OCI-LY3 (cell line): ENCODE data around the gene BAD.

Source experiments
- H2AFZ ChIP-seq: fragments of 200-600, 300-600 bp; shearing (Covaris generic); 2 replicates; pipeline ENCODE4 v1.6.0; 2014; ENCODE audit warnings: antibody characterized with exemption, low read depth, low read length
- H3K27ac ChIP-seq: fragments of 200-600, 300-600 bp; sonication (generic); 2 replicates; pipeline ENCODE4 v1.5.1; 2014; ENCODE audit warnings: mild to moderate bottlenecking, low read length, moderate library complexity, mixed read lengths
- H3K27me3 ChIP-seq: fragments of 200-600, 300-600 bp; sonication (generic); 2 replicates; pipeline ENCODE4 v1.6.1; 2014; ENCODE audit warnings: low read depth, low read length, mixed read lengths
- H3K36me3 ChIP-seq: fragments of 200-600, 300-600 bp; sonication (generic); replicated peaks from 2 replicates; pipeline ENCODE3; 2014; ENCODE audit warnings: low read depth, low read length, mixed read lengths
- H3K4me1 ChIP-seq: fragments of 300-600, 200-600 bp; sonication (generic); 2 replicates; pipeline ENCODE4 v1.6.1; 2014; ENCODE audit warnings: low read length, mixed read lengths
- H3K4me2 ChIP-seq: fragments of 200-600, 300-600 bp; sonication (generic); 2 replicates; pipeline ENCODE4 v1.6.1; 2014; ENCODE audit warnings: low read length, mixed read lengths
- H3K4me3 ChIP-seq: fragments of 300-600, 200-600 bp; sonication (generic); 2 replicates; pipeline ENCODE4 v1.5.1; 2014; ENCODE audit warnings: antibody characterized with exemption, mild to moderate bottlenecking, low read length, moderate library complexity
- H3K79me2 ChIP-seq: fragments of 300-600, 200-600 bp; shearing (Covaris generic); 2 replicates; pipeline ENCODE4 v1.6.1; 2014; ENCODE audit warnings: mild to moderate bottlenecking, low read length, mixed read lengths
- H3K9ac ChIP-seq: fragments of 300-600, 200-600 bp; shearing (Covaris generic); 2 replicates; pipeline ENCODE4 v1.6.0; 2014; ENCODE audit warnings: mild to moderate bottlenecking, low read length, moderate library complexity
- H3K9me3 ChIP-seq: fragments of 200-600, 300-600 bp; shearing (Covaris generic); 2 replicates; pipeline ENCODE4 v1.6.1; 2014; ENCODE audit warnings: low read length, mixed read lengths; ENCODE audit not compliant: insufficient read depth
- H4K20me1 ChIP-seq: fragments of 200-600, 300-600 bp; sonication (generic); 2 replicates; pipeline ENCODE4 v1.6.1; 2016; ENCODE audit warnings: low read length, mixed read lengths; ENCODE audit not compliant: insufficient read depth
- CTCF ChIP-seq: fragments of 200-600, 300-600 bp; sonication (generic); IDR thresholded peaks from 2 replicates; pipeline ENCODE4 v1.5.1; 2014; ENCODE audit warnings: antibody characterized with exemption, low read length, low read depth
- EZH2phosphoT487 ChIP-seq: fragments of 200-600 bp; shearing (Covaris generic); IDR thresholded peaks from 2 replicates; pipeline ENCODE4 v1.6.1; 2018; ENCODE audit warnings: antibody characterized with exemption, mixed run types, low read depth

BAD gene

GRCh38 chr11:64245401-64245796 is 39.1 kb downstream of the BAD start:
- Histone ChIP-seq H3K9me3 (no peaks in the 10 kb centered on the region), H3K27ac (peak overlapping the region; percentile 78), H3K79me2 (peaks cover 57% of the 10 kb centered on the region), H3K9ac (peak overlapping the region; percentile 100), H2AFZ (no peak overlapping the region), H3K4me3 (peak overlapping the region; percentile 97), H3K27me3 (no peaks in the 10 kb centered on the region), H3K4me2 (peak overlapping the region; percentile 87), H3K36me3 (peaks cover 19% of the 10 kb centered on the region), H3K4me1 (peaks cover 36% of the 10 kb centered on the region), H4K20me1 (0 out of 2 replicates have a peak, but pooled peaks cover 3% of the 10 kb centered on the region)
- TF ChIP-seq EZH2phosphoT487, result no peak
- no peak for TF ChIP-seq CTCF

GRCh38 chr11:64244966-64245365 is 39.5 kb downstream of the BAD start:
- Histone ChIP-seq H3K36me3 (peaks cover 19% of the 10 kb centered on the region), H3K9ac (peak overlapping the region; percentile 100), H3K27ac (peak overlapping the region; percentile 78), H3K4me1 (peaks cover 36% of the 10 kb centered on the region), H3K4me2 (peak overlapping the region; percentile 87), H3K4me3 (peak overlapping the region; percentile 97), H3K27me3 (no peaks in the 10 kb centered on the region), H4K20me1 (0 out of 2 replicates have a peak, but pooled peaks cover 3% of the 10 kb centered on the region), H3K79me2 (peaks cover 59% of the 10 kb centered on the region), H2AFZ (no peak overlapping the region), H3K9me3 (no peaks in the 10 kb centered on the region)
- TF ChIP-seq CTCF (no peak), EZH2phosphoT487 (no peak)

- Histone ChIP-seq H3K4me3 (no peak overlapping the region), H3K4me1 (peaks cover 42% of the 10 kb centered on the region), H3K36me3 (peaks cover 22% of the 10 kb centered on the region), H3K9ac (no peak overlapping the region), H3K79me2 (peaks cover 59% of the 10 kb centered on the region), H2AFZ (no peak overlapping the region), H3K9me3 (no peaks in the 10 kb centered on the region), H3K4me2 (no peak overlapping the region), H3K27me3 (no peaks in the 10 kb centered on the region), H3K27ac (no peak overlapping the region), H4K20me1 (0 out of 2 replicates have a peak, but pooled peaks cover 3% of the 10 kb centered on the region)
- TF ChIP-seq EZH2phosphoT487, result no peak
- no peak for TF ChIP-seq CTCF
Observed at GRCh38 chr11:64244107-64244506, 40.4 kb downstream of the BAD start.

- Histone ChIP-seq H3K4me3 (no peak overlapping the region), H3K4me1 (peaks cover 50% of the 10 kb centered on the region), H3K79me2 (peaks cover 59% of the 10 kb centered on the region), H3K36me3 (peaks cover 29% of the 10 kb centered on the region), H4K20me1 (0 out of 2 replicates have a peak, but pooled peaks cover 3% of the 10 kb centered on the region), H3K4me2 (peak overlapping the region; percentile 89), H2AFZ (no peak overlapping the region), H3K9me3 (no peaks in the 10 kb centered on the region), H3K27ac (no peak overlapping the region), H3K9ac (no peak overlapping the region), H3K27me3 (no peaks in the 10 kb centered on the region)
- TF ChIP-seq CTCF, result no peak
- TF ChIP-seq EZH2phosphoT487, result no peak
Observed at GRCh38 chr11:64243236-64243854, 41.1 kb downstream of the BAD start.
